Kidney tubule cell (primary cell): ENCODE results near the gene ZDHHC24.

ENCODE experiments used
- DNase-seq: peaks from one replicate; pipeline ENCODE4 v3.0.0-alpha.2; 2018; ENCODE audit warnings: low spot score

Gene ZDHHC24

GRCh38 chr11:66473608-66474515 is 72.0 kb downstream of the ZDHHC24 start:
- no peak for DNase-seq

- no peak for DNase-seq
Measured at GRCh38 chr11:66473167-66473566, 72.7 kb downstream of the ZDHHC24 start.

- no peak for DNase-seq
Measured at GRCh38 chr11:66472054-66472453, 73.8 kb downstream of the ZDHHC24 start.

- DNase-seq = no peak
Measured at GRCh38 chr11:66471142-66471541, 74.7 kb downstream of the ZDHHC24 start.
